CD1c-positive myeloid dendritic cell (primary cell): ENCODE results near the gene CCDC66.

Source experiments
- DNase-seq: peaks from one replicate; pipeline ENCODE4 v3.0.0-alpha.2; 2016; ENCODE audit errors: extremely low spot score

CCDC66 gene

GRCh38 chr3:56621681-56622080 lies 64.7 kb downstream of the CCDC66 start:
- DNase-seq = no peak

- no peak for DNase-seq
These were observed 65.4 kb downstream of the CCDC66 start for GRCh38 chr3:56622381-56622780.

DNA sequence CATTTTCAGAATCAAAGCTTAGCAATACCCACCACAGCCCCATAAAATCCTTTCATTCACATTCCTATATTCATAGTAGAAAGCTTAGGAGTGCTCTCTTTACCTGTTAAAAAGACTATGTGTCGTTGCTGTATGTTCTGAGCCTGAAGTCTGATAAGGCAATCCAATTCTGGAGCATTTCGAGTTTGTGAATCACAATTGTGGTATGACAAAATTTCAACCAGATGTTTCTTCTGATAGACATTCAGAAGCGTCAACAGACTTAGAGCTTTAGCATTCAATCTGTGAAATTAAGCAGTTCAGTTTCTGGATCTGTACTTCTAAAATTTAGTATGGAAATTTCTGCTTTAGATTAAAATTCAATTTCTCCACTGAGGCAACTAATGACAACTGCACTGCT lies 67.8 kb downstream of the CCDC66 start:
- DNase-seq = no peak

DNA sequence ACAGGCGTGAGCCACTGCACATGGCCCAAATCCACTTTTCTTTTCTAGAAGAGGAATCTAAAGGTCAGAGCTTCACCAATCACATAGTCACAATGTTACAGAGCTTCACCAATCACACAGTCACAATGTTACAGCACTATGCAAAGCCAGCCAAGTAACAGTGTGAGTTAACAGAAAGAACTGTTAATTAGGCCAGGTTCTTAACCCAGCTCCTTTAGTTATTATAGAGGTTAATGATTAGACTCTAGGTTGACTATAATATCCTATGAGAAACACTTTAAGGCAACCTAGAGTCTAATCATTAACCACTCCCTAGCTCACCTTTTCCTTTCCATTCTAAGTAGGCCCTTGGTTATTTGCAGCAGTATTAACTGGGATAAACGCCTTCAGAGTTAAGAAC lies 72.1 kb downstream of the CCDC66 start:
- DNase-seq = no peak

- no peak for DNase-seq
These were observed 72.5 kb downstream of the CCDC66 start for GRCh38 chr3:56629451-56629850.

DNA sequence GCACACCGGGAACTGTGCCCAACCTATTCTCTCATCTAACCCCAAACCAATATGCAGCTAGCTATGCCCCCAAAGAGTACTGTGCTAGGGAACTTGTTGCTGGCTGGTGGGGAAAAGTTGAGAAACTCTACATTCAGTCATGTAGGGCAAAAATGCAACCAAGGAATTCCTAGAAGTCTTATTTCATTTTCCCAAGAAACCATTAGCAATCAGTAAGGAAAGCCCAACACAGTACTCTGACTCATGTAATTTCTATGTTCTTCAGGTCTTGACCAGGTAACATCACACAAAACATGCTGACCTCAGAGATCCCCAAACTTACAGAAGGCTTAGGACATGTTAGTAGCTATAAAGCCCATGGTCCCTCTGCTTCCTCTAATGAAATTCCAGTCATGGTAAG lies 74.0 kb downstream of the CCDC66 start:
- DNase-seq = no peak

DNA sequence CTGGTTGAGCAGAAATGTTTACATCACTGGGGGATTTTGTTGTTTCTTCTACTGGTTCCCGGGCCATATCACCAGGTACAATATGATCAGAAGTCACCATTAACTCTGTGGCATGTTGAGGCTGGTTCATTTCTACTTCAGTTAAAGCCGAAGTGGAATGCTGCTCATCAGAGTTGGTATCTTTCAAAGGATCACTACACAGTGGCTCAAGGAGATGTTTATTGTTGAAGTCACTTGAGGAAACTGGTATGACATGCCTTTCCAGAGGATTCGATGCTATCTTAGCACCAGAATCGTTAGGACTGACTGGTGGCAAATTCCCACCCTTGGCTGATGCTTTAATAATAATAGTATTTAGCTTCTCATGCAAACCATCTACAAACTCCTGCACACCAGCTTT lies 76.2 kb downstream of the CCDC66 start:
- no peak for DNase-seq

- DNase-seq = no peak
These were observed 76.9 kb downstream of the CCDC66 start for GRCh38 chr3:56633602-56634535.

- no peak for DNase-seq
These were observed 88.4 kb downstream of the CCDC66 start for GRCh38 chr3:56645407-56645806.

DNA sequence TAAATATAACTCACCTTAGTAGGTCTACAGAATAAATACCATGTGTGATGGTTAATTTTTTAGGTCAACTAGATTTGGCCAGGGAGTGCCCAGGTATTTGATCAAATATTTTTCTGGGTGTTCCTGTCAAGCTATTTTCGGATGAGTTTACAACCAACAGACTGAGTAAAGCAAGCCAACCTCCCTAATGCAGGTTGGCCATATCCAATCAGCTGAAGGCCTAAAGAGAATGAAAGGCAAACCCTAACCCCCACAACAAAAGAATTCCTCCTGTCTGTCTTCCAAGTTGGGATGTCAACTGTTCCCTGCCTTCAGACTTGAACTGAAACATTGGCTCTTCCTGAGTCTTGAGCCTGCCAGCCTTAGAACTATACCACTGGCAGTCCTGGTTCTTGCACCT lies 97.5 kb downstream of the CCDC66 start:
- no peak for DNase-seq

GRCh38 chr3:56655709-56656108 lies 98.7 kb downstream of the CCDC66 start:
- DNase-seq = no peak

GRCh38 chr3:56664823-56665222 lies 107.8 kb downstream of the CCDC66 start:
- DNase-seq = no peak

- no peak for DNase-seq
These were observed 111.1 kb downstream of the CCDC66 start for GRCh38 chr3:56667973-56668579.
